Purkinje cell (primary cell): ENCODE results near the gene BACE2. TPM values are rescaled to one million over a fixed set of nuclear protein-coding genes. Genes with fewer than 3 reads are reported as not detected.

ENCODE experiments used
- polyA plus RNA-seq: library from polyadenylated mRNA; unstranded; fragments of >200 nt; fragmentation: Nextera tagmentation; gene quantifications from 2 replicates; pipeline ENCODE4 v1.2.1, GENCODE V29; 2014

Gene BACE2
- 0.78 and 1.7 TPM in 2 replicates for polyA plus RNA-seq

DNA sequence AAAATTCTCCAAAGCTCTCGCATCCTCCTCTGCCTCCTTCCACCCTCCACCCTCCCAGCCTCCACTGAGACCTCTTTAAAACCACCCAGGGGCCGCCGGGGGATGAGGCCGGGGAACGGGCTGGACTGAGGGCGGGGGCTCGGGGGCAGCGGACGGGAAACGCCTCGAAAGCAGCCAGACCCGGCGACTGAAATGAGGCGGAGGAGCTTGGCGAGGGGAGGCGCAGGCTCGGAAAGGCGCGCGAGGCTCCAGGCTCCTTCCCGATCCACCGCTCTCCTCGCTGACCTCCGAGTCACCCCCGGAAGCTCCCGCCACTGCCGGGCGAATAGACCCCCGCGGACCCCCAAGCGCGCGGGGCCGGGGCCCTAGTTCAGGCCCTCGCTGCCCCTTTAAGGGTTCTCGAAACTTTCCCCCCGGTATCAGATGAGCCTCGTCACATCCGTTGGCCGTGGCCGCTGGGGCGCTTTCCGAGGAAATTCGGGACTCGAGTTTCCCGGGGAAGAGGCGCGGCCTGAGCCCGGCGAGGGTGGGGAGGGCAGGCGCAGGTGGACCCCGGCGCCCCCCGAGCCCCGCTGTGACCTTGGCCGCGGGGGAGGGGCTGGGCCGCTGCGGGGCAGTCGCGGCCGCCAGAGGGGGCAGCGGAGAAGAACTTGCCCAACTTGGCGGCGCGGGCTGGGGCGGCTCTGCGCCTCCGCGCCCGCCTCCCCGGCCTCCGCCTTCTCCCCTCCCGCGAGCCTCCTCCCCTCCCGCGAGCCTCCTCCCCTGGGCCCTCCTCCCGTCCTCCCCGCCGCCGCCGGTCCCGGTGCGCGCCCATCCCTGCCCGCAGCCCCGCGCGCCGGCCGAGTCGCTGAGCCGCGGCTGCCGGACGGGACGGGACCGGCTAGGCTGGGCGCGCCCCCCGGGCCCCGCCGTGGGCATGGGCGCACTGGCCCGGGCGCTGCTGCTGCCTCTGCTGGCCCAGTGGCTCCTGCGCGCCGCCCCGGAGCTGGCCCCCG is at the start of gene BACE2:
Gene BACE2 (plus strand): TSS at position 813 of the 995 bp plus-strand sequence. CDS start 104 bp downstream, at position 917.

GRCh38 chr21:41316200-41317062 is 148.5 kb downstream of the BACE2 start, which contains the start of gene FAM3B:
FAM3B (plus strand) TSS chr21:41316801; CDS start chr21:41316880, 79 bp downstream.

Other genes with a start within 250 kb of the BACE2 start
- not detected in 2 replicates for gene FAM3B, start 148.6 kb downstream of the BACE2 start, polyA plus RNA-seq
- not detected in 2 replicates for gene MX2, start 193.9 kb downstream of the BACE2 start, polyA plus RNA-seq